HG03432 (cell line): ENCODE data around the gene NT5C1B.

Experiments
- ATAC-seq: cut with Tn5 transposase; IDR thresholded peaks from one replicate; pipeline ENCODE4 v1.9.1; 2021; ENCODE audit warnings: mild to moderate bottlenecking, moderate library complexity; ENCODE audit not compliant: unreplicated experiment

Gene NT5C1B

DNA sequence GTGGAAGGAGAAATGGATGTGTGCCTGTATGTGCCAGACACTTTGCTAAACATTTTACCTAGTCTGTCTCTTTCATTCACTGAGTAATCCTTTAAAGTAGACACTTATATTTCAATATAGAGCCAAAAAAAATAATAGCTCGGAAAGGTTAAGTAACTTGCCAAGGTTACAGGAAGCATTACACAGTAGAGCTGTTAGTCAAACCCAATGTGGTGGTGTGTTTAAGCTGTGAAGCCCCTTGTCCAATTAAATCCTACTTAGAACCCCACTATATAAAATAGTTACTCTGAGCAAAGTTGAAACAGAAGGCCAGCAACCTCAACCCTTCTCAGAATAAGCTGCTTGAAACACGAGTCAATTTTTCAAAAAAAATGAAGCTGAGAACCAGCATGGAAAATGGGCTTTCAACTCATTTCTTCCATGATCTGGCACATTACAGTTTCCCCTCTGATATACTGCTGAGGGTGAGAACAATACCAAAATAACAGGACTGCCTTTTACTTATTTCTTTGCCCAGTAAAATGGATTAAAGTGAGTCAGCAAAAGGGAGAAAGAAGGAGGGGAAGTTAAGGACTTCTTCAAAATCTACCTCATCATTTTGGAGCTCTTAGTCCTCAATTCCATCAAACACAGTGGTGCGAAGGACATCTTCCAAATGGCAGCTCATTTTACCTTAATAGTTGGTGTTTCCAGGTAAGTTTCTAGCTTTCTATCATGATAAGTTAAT is 36.9 kb downstream of the NT5C1B start:
- no peak for ATAC-seq

DNA sequence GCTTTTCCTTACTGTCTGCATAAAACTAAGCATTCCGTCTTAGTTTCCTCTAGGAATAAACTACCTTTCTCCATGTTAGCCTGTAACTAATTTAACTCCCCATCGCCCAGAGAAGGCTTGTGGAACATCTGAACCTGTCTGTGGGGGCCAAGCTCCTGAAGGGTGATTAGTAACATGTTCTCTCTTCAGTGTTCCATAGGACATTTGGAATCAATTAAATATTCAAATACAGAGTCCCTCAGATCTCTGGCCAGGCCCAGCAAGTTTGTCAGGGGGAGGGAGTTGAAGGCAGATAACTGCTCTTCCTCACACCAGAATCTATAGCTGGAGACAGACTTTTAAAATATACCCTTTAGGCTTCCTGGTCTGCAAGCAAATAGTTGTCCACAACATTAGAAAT is 37.7 kb downstream of the NT5C1B start:
- no peak for ATAC-seq

DNA sequence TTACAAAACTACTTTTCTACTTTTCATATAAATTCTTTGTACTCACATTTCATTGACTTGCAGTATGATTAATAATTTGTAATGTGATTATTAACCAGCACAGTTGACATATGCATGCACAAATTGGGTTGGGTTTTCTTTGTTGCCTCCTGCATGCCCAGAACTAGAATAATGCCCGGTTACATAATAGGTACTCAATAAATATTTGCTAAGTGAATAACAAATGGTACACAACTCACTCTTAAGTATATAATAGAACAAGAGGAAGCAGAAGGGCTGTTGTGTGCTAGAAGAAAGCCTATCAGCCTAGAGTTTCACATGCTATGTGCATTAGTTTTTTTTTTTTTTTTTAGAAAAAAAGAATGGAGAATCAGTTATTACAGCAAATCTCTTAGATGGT is 38.2 kb downstream of the NT5C1B start:
- ATAC-seq, result no peak

DNA sequence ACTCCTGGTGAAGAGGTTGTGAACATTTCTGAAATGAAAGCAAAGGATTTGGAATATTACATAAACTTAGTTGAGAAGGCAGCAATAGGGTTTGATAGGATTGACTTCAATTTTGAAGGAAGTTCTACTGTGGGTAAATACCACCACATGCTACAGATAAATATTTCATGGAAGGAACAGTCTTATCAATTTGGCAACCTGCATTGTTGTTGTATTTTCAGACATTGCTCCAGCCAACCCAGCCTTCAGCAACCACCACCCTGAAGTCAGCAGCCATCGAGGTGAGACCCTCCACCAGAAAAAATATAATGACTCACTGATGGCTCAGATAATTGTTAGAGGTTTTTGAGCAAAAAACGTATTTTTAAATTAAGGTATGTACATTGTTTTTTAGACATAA is 38.9 kb downstream of the NT5C1B start:
- ATAC-seq, result no peak

DNA sequence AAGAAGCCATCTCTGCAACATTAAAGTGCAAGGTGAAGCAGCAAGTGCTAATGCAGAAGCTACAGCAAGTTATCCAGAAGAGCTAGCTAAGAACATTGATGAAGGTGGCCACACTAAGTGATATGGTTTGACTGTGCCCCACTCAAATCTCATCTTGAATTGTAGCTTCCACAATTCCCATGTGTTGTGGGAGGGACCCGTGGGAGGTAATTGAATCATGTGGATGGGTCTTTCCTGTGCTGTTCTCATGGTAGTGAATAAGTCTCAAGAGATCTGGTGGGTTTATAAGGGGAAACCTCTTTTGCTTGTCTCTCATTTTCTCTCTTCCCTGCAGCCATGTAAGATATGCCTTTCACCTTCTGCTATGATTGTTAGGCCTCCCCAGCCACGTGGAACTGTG is 40.3 kb downstream of the NT5C1B start:
- no peak for ATAC-seq

DNA sequence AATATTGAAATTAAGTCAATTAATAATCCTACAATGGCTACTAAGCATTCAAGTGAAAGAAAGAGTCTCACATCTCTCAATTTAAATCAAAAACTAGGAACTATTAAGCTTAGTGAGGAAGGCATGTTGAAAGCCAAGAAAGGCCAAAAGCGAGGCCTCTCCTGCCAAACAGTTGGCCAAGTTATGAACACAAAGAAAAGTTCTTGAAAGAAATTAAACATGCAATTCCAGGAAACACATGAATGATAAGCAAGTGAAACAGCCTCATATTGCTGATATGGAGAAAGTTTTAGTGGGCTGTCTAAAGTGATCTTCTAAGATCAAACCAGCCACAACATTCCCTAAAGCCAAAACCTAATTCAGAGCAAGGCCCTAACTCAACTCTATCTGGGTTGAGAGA is 40.7 kb downstream of the NT5C1B start:
- no peak for ATAC-seq

DNA sequence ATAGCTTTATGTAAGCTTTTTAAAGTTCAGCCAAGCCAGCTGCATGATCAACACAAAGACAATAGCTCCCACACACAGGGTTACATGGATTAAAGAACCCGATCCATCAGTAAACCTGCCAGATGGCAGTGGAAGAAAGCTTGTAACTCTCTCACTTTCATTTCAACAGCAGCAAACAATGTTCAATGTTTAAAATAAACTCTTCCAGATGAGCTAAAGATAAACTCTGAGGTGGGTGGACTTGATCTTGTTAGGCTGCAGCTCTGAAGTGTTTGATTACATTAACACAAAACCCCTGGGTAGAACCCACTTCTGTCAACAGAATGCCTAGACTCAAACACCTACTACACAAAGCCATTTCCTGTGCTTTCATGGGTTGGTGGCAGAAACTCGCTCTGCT is 42.8 kb downstream of the NT5C1B start:
- peak; percentile 82 for ATAC-seq

DNA sequence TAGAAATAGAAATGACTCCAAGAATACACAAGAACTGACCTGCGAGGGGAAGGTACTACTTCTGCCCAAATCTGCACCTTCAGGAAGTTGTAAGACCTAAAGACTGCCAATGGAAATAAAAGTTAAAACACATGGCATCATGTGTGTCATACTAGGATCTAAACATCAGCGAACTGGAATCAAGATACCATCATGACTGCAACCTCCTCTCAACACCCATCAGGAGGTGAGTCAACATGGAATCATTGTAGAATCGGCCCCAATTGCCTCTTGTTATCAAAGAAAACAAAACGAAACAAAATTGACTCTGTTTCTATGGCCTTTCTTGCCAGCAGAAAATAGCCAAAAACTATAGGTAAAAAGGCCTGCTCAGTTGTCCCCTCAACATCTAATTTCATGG is 44.0 kb downstream of the NT5C1B start:
- ATAC-seq, result no peak

DNA sequence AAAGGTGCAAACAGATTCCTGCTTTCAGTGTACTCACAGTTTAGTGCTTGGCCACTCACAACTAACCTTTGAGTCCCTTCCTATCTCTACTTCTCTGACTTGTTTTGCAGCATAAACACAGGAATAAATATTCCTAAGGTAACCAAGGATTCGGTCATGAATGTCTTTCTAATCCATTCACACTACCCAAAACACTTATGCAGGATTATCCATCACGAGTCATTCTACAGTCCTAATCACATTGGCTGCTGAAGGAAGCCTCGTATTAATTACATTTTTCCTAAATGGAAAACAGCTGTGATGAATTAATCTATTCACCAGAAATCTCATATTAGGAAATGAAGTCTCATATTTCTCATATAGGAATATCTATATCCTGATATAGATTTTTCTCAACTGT is 45.2 kb downstream of the NT5C1B start:
- no peak for ATAC-seq

DNA sequence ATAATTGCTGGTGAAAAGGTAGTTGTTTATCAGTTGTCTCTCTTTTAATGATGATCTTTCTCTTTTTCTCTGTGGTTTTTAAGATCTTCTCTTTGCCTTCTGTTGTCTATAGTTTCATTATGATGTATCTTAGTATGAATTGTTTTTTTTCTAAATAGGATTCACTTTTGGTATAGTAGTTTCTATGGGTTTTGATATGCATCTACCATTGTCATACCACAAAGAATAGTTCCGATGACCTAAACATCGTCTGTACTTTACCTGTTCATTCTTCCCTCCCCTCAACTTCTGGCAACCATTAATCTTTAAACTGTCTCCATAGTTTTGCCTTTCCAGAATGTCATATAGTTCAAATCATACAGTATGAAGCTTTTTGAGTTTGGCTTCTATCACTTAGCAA is 48.5 kb downstream of the NT5C1B start:
- no peak for ATAC-seq

DNA sequence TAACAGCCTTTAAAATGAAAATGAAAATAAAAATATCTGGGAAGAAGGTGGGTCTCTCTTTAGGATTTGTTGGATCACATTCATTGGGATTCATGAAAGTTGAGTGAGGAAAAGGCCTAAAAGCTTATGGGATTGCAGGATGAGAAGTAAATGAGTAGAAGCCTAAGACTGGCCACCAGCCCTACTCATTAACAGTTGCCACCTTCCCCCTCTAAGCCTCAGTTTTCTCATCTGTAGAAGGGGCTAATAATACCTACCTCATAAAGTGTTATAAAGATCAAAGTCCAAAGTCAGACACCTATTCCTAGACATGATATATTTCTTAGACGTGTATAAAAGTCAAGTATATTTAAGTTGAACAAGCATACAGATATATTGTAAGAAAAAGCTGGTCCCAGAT is 52.7 kb downstream of the NT5C1B start:
- ATAC-seq, result no peak

DNA sequence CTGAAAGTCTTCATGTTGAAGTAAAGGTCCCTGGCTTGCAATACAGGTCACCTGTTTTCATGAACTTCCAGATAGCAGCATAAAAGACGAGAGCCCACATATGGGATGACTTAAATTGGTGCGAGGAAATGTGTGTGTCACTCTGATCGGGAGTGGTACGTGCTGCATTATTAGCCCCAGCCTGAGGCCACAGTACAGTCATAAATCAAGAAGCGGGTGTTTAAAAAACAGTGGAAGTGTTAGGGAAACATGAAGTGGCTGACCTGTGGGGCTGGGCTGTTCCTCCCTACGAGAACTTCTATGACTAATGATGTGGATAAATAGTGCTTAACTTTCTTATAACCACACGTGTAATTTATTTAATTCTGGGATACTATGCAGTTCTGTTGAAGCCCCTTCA is 53.3 kb downstream of the NT5C1B start:
- no peak for ATAC-seq

DNA sequence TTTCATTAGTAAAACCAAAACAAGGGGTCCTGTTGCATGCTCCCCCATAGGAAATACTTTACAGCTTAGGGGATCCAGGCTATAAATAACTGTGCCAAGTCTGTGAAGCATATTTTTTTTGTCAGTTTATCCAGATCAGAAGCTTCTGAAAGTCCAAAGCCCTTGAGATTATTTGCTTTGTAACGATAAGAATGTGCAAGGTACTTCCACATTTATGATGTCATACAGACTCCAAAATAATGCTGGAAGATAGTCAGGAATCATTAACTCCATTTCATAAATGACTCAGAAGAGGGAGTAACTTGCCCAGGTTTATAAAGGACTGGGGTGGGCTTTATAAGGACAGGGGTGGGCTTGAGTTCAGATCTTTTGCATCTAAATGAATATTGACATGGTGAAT is 58.2 kb downstream of the NT5C1B start:
- no peak for ATAC-seq

DNA sequence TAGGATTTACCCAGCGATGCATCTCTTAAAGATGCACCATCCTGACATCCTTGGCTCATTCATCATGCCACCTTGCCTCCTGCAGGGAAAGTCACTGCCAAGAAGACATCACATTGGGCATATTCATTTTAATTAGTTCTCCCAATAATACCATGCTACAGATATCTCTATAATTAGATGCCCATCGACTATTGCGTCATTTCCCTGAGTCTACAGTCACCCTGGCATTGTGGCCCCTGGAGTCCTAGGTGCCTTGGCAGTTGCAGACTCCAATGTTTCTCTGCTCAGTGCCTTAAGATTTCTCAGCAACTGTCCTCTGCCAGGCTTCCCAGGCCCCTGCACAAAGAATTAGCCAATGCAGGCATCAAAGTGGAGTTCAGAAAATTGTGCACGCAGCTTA is 61.5 kb downstream of the NT5C1B start:
- ATAC-seq, result no peak

DNA sequence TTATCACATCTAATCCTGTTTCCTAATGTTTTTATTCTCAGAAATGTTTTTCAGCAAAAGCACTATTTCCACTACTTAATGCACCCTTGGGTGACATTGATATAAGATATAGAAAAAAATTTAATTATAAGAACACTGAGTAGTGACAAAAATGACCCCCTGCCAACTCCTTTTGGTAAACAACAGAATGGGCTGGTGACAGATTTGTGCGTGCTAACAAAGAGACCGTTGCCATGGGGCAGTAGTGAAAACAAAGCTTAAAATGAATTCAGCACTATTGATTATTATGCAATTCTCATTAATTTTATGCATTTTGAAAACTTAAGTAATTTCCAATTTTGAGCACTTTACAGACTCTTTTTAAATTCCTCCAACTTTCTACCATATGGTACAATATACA is 62.0 kb downstream of the NT5C1B start:
- ATAC-seq, result no peak

DNA sequence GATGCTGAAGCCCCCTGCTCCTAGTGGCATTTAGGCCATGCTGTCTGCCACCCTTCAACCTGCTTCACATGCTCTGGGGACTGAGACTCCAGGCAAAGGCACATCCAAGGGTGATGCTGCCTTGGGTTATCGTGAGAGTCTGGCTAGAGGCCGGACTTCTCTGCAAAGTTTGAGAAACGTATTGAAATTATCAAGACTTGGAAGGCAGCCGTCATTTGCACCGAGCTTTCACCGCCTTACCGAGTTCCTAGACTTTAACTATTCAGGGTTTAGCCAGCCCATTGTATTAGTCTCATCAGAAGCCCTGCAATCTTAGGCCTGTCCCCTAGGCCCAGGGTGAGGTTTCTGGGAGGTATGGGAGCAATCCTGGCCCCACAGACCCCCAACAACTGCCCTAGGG is 62.9 kb downstream of the NT5C1B start:
- no peak for ATAC-seq

DNA sequence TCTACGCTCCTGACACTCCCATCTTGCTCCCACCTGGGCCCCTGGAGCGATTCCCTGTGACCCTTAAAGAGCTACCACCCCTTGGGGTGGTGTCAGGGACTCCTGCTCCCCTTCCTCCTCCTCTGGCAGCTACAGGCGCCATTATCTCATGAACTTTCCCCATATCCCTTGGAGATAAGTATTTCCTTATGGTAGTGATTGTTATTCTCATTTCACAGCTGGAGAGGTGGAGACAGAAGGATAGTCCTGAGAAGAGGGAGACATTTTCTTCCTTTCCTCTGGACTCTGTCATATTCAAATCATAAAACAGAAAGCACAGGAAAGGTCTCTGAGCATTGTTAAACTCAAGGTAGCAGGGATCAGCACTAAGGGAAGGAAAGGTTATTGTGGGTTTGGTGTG is 63.5 kb downstream of the NT5C1B start:
- no peak for ATAC-seq

DNA sequence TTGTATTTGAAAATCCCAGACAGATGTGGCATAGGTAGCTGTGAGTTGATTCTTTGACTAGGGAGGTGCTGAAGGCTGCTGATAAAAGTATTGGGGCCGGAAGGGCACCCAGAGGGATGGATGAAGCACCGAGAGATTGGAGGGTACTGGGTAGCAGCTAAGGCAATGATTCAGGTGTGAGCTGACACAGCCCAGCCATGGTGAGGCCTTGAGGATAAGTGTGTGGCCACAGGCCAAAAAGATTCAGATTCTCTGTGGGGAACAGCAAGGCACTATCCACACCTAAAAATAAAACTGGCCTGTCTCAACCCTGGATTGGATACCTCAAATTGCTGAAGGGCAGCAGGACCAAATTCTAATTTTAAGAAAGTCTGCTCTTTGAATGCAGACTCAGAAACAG is 64.1 kb downstream of the NT5C1B start:
- ATAC-seq, result no peak

DNA sequence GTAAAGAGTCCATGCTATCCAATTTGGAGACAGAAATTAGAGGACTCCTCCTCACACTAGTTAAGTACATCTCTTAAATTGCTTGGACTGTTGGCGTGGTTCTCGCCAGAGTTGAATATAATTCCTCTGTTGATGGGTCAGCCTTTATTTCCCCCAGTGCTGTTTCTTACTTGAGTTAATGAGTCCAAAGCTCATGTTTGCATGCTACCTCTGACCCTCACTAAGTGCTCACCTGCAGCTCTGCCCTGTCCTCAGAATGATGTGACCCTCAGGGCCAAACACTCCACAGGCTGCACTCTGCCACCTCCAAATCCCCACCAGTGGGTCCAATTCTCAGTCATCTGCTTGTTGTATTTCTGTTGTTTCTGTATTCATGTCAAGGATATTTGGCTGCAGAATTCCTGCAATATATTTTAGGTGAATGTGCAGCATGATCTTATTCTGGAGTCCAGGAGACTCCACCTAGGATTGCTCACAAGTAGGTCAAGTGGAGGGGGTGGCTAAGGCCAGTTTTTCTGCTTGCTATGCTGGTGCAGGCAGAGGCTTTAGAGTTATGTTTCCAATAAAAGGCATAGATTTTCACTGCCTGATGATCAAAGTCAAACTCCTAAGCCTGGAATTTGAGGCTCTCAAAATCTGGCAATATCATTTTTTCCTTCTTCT is 66.8 kb downstream of the NT5C1B start:
- no peak for ATAC-seq

DNA sequence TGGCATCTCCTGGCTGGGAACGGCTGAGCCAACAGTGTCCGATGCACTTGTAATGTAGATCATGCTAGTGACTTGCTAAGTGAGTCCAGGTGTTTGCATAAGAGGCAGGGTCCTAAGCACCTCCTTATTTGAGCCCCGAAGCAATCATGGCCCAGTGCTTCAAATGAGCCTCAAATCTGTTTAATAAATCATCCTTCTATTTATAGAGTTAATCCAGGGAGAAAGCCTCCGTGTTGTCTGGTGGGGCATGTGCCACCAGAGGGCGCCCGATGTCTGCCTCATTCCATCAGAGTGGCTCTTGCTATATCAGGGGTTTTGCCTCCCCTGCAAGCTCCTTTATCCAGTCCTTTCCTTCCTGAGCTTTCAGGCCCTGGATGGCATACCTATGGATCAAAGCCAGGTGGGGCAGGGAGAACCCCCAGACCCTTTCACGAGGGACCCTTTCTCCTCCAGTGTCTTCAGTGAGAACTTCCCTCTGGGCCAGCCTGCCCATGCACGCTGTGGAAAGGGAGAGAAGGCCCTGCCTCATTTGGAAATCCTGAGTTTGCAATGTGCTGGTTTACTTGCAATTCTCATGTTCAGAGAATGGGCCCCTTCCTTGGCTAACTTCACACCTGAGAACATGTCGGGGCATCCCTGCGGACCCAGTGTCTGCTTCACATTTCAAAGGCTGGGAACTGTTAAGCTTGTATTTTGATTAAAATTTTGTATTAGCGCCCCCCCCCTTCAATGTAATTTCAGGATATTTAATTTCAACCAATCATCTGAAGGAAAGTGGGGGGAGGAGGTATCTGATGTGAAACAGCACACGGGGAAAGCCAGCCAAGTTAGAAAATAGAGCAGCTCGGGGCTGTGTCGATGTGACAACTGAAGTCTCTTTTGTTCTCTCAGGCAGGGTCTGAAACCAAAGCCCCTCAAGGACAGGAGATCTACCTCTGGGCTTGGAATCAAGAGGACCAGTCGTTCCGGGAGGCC is 68.6 kb downstream of the NT5C1B start:
- peak; percentile 92 for ATAC-seq

DNA sequence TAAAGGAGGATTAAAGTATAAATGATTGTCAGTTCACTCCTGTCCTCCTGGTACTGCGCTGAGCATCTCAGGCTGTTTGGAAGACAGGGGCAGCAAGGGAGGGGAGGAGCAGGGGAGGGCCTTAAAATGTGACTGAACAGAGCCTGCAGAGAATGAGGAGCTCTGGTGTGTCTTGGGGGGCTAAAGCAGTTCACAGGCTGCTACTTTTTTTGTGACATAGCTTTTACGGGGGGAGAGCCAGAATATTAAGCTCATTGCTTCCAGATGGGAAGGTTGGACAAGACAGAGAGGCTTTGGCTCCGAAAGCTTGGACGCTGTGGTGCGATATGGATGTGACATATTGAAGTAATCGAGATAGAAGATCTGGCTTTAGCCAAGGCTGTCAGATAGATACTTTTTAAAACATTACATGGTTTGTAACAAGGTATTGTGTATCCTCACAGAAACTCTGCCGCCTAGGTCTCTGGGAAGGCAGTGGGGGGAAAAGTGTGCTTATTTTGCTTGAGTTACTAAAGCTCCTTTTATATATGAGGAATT is 69.4 kb downstream of the NT5C1B start:
- ATAC-seq, result no peak
